Measurements from ENCODE around the gene MAN1A1.

MAN1A1 gene

GRCh38 chr6:119349361-119350201 lies at the start of gene MAN1A1:
Gene MAN1A1, minus strand, starts transcription at chr6:119349761. Its CDS starts 696 bp downstream, at chr6:119349065.
- Histone ChIP-seq H3K4me3 (ENCODE audit: low read length, poor library complexity, severe bottlenecking) (peak within 1 kb of the TSS; percentile 80), H3K9ac (ENCODE audit: low read depth, low read length, poor library complexity, severe bottlenecking) (peak within 1 kb of the TSS; percentile 78), H3K27me3 (ENCODE audit: insufficient read depth, low read length, poor library complexity, severe bottlenecking) (no peaks in the 10 kb centered on the region)

GRCh38 chr6:119395192-119395591 lies 45.6 kb upstream of the MAN1A1 start:
- Histone ChIP-seq H4K20me1 (ENCODE audit: insufficient read depth, low read length, poor library complexity, severe bottlenecking) (no peaks in the 10 kb centered on the region), H3K4me1 (ENCODE audit: insufficient read depth, low read length, poor library complexity, severe bottlenecking) (no peaks in the 10 kb centered on the region), H3K9me2 (replicated peaks; ENCODE audit: low read depth, low read length) (no peaks in the 10 kb centered on the region), H3K79me2 (ENCODE audit: insufficient read depth, low read length) (no peaks in the 10 kb centered on the region), H3F3A (ENCODE audit: low read depth) (no peaks in the 10 kb centered on the region), H3K9me3 (ENCODE audit: insufficient read depth, low read depth, low read length) (peaks cover 19% of the 10 kb centered on the region; the same call in 1 of the 2 replicates), H3K36me3 (ENCODE audit: insufficient read depth, low read length) (no peaks in the 10 kb centered on the region), H3K27me3 (ENCODE audit: insufficient read depth, low read length, poor library complexity, severe bottlenecking) (no peaks in the 10 kb centered on the region), H3K4me3 (ENCODE audit: low read length, poor library complexity, severe bottlenecking) (no peak overlapping the region), H3K9ac (ENCODE audit: low read depth, low read length, poor library complexity, severe bottlenecking) (no peak overlapping the region), H2AFZ (ENCODE audit: low read length) (no peak overlapping the region), H3K4me2 (ENCODE audit: low read depth, low read length, poor library complexity, severe bottlenecking) (no peak overlapping the region)
- TF ChIP-seq EZH2phosphoT487 (IDR thresholded peaks at IDR 0.05; ENCODE audit: borderline replicate concordance), result no peak
- TF ChIP-seq CTCF (conservative IDR thresholded peaks at IDR 0.05; ENCODE audit: low read length), result no peak

More at GRCh38 chr6:119349361-119350201, at the start of gene MAN1A1:
- Histone ChIP-seq H3K9me2 (replicated peaks; ENCODE audit: low read depth, low read length) (no peaks in the 10 kb centered on the region), H3K9me3 (ENCODE audit: insufficient read depth, low read depth, low read length) (no peaks in the 10 kb centered on the region), H3F3A (ENCODE audit: low read depth) (no peaks in the 10 kb centered on the region), H3K4me2 (ENCODE audit: low read depth, low read length, poor library complexity, severe bottlenecking) (peak within 1 kb of the TSS; percentile 89), H3K79me2 (ENCODE audit: insufficient read depth, low read length) (peaks cover 48% of the 10 kb centered on the region), H3K36me3 (ENCODE audit: insufficient read depth, low read length) (no peaks in the 10 kb centered on the region), H3K4me1 (ENCODE audit: insufficient read depth, low read length, poor library complexity, severe bottlenecking) (peaks cover 55% of the 10 kb centered on the region), H4K20me1 (ENCODE audit: insufficient read depth, low read length, poor library complexity, severe bottlenecking) (peaks cover 4% of the 10 kb centered on the region), H2AFZ (ENCODE audit: low read length) (peak within 1 kb of the TSS; percentile 82)
- TF ChIP-seq CTCF (conservative IDR thresholded peaks at IDR 0.05; ENCODE audit: low read length) (no peak), EZH2phosphoT487 (IDR thresholded peaks at IDR 0.05; ENCODE audit: borderline replicate concordance) (no peak)

- Histone ChIP-seq H3K9me2 (replicated peaks; ENCODE audit: low read depth, low read length) (no peaks in the 10 kb centered on the region), H3K4me3 (ENCODE audit: low read length, poor library complexity, severe bottlenecking) (no peak overlapping the region), H3F3A (ENCODE audit: low read depth) (no peaks in the 10 kb centered on the region), H4K20me1 (ENCODE audit: insufficient read depth, low read length, poor library complexity, severe bottlenecking) (no peaks in the 10 kb centered on the region), H3K36me3 (ENCODE audit: insufficient read depth, low read length) (no peaks in the 10 kb centered on the region), H2AFZ (ENCODE audit: low read length) (0 out of 2 replicates have a peak overlapping the region, but pooled peaks have one; percentile 27), H3K9me3 (ENCODE audit: insufficient read depth, low read depth, low read length) (no peaks in the 10 kb centered on the region), H3K9ac (ENCODE audit: low read depth, low read length, poor library complexity, severe bottlenecking) (no peak overlapping the region), H3K79me2 (ENCODE audit: insufficient read depth, low read length) (no peaks in the 10 kb centered on the region), H3K27me3 (ENCODE audit: insufficient read depth, low read length, poor library complexity, severe bottlenecking) (no peaks in the 10 kb centered on the region), H3K4me1 (ENCODE audit: insufficient read depth, low read length, poor library complexity, severe bottlenecking) (no peaks in the 10 kb centered on the region), H3K4me2 (ENCODE audit: low read depth, low read length, poor library complexity, severe bottlenecking) (no peak overlapping the region)
- TF ChIP-seq CTCF (conservative IDR thresholded peaks at IDR 0.05; ENCODE audit: low read length), result no peak
- TF ChIP-seq EZH2phosphoT487 (IDR thresholded peaks at IDR 0.05; ENCODE audit: borderline replicate concordance), result no peak
These were observed 40.8 kb upstream of the MAN1A1 start for GRCh38 chr6:119390247-119390793.

Data from Loucy (cell line).